ENCODE data around the gene DMGDH.

Gene DMGDH

GRCh38 chr5:79062436-79062835 is 7.0 kb downstream of the DMGDH start:
- DNase-seq: no peak

- no peak for DNase-seq
Measured at GRCh38 chr5:79059674-79060073, 9.8 kb downstream of the DMGDH start.

GRCh38 chr5:79056847-79057246 is 12.6 kb downstream of the DMGDH start:
- no peak for DNase-seq

DNA sequence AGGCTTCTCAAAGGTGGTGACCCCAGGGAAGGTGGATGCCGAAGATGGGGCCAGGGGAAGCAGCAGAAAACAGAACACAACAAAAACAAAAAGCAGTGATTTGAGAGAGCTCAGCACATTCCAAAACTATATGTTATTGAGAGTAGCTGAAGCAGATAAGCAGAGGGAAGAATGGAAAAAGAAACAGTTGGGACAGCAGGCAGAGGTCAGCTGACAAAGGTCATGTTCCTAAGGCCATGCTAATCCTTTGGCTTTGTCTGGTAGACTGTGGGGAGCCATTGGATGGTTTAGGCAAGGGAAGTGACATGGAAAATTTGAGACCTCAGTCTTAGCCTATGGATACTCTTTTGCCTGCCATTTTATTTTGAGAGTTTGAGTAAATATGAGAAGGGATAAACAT is 14.5 kb downstream of the DMGDH start:
- DNase-seq: no peak

DNA sequence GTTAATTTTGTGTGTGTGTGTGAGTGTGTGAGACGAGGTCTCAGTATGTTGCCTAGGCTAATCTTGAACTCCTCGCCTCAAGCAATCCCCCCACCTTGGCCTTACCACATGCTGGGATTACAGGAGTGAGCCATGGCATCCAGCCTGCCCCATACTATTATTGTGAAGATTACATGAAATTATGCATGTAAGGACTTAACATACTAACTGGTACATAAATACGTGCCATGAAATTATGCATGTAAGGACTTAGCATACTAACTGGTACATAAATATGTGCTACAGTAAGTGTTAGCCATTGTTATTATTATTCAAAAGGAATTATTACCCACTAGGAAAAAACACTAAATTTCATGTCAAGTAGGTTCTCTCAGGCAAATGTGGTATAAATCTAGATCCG is 16.2 kb downstream of the DMGDH start:
- no peak for DNase-seq

DNA sequence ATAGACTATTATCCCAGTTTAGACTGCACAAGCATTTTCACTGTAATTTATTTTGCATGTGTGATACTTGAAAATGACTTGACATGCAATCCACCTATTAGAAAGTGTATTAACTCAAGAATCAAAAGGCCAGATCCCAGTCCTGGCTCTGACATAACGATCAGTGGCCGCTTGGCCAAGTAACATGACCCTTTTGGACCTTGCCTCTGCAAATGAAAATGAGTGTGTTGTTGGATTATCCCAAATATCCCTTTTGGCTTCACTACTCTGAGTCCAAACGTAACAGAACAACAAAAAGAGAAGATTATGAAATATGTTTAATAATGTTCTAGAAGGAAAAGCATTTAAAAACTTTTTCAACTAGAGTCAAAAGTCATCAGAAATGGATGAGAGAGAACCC is 19.0 kb downstream of the DMGDH start:
- no peak for DNase-seq

DNA sequence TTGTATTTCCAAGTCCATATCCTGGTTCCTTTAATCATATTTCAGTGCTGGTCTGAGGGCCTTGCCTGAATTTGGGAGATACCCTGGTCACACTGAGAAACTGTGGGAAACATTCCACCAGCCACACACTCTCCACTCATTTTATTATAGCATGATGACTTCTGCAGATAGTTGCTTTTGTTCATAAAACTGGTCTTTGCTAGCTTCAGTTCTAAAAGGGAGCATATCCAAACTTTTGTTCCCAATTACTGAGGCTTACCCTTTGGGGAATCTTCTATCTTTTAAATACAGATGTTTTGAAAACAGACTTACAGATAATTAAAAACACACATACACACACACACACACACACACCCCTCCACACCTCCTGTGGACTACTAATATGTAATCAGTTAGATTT is 21.0 kb downstream of the DMGDH start:
- no peak for DNase-seq

- no peak for DNase-seq
Measured at GRCh38 chr5:79047199-79047598, 22.3 kb downstream of the DMGDH start.

GRCh38 chr5:79042188-79042587 is 27.3 kb downstream of the DMGDH start:
- no peak for DNase-seq

DNA sequence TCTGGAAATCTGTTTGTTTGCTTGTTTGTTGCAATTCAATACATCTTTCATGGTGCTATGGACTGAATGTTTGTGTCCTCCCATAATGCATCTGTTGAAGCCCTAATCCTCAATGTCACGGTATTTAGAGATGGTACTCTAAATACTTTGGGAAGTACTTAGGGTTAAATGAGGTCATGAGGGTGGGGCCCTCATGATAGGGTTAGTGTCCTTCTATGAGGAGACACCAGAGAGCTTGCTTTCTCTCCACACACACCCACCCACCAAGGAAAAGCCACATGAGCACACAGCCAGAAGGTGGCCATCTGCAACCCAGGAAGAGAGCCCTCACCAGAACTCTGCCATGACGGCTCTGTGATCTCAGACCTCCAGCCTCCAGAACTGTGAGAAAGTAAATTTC is 32.7 kb downstream of the DMGDH start:
- DNase-seq: no peak

- no peak for DNase-seq
Measured at GRCh38 chr5:79035237-79035636, 34.2 kb downstream of the DMGDH start.

DNA sequence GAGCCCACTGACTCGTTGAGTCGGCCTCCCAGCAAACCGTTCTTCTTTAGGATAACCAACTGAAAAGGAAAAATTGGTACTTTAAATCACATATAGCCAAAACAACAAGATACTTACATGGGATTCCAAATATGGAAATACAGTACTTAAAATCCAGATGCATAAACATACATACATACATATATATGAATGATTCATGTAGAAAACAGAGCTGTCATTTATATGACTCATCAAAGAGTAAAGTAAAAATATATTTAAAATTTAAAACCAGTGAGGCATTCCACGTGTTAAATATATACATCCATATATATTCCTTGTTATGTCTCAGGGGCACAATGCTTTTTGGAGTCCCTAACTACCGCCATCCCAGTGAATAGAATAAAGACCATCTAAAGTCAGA is 36.7 kb downstream of the DMGDH start:
- DNase-seq: peak; percentile 15

GRCh38 chr5:79032031-79032695 is 37.3 kb downstream of the DMGDH start:
- peak; percentile 19 for DNase-seq

GRCh38 chr5:79031485-79031867 is 38.0 kb downstream of the DMGDH start:
- DNase-seq: no peak

DNA sequence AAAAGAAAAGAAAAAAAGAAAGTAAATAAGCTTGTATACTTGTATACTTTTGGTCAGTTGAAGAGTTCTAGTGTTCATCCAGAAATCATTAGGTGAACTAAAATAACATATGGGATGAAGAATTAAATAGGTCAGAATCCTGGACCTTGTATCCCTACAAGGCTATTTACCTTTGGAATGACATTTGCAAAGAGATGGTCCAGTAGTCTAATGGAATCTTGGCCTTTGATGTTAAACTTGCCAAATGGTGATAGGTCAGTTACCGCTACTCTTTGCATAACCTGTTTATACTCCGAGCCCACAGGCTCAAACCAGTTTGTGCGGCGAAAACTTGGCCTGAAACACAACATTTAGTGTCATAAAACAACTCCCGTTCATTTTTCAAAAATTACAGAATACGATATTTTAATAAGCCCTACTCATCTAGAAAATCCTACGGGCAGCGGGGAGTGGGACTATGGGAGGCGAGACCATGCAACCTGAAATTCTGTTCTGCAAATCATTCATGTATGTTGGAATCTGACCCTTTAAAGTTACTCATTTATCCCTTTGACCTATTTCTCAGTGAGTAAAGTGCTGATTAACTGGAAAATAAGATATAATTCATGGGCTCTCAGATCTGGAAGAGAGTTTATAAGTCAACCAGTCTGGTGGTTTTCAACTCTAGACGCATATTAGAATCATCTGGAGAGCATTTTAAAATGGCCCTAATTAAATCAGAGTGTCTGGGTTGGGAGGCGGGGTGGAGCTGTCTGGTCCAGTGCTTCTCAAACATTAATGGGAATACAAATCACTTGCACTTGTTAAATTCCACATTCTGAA is 38.6 kb downstream of the DMGDH start:
- no peak for DNase-seq

DNA sequence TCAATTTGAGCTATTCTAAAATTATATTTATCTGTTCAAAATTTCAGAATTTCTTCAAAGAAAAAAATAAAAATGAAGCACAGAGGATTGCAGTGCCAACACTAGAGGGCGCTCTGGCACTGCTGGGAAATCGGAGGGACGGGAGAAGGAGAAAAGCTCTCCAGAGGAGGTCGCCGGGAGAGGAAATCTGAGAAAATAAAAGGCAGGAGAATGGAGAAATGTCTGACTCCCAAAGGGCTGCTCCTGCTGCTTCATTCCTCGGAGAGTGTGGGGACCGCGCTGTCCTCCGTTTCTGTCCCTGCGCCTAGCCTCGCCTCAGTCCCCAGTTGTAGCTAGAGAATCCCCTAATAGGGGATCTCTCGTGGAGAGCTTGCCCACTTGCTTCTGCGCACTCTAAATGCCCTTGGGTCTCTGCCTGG is 44.4 kb downstream of the DMGDH start:
- peak; percentile 66 for DNase-seq

DNA sequence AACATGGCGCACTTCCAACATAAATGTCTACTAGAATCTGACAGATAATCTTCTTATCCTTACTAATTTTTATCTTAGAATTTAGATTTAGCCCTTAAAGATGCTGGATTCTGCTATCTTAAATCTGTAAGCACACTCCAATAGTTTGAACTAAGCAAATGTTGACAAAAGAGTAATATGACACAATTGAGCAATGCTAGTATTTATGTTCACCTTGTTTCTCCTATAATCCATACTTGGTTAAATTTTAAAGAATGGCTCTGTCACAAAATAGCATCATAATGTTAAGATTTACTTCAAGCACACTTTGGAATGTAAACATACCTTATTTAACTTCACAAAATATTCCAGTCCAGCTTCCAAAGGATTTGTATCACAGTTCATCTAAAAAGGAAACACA is 45.5 kb downstream of the DMGDH start:
- DNase-seq: no peak

DNA sequence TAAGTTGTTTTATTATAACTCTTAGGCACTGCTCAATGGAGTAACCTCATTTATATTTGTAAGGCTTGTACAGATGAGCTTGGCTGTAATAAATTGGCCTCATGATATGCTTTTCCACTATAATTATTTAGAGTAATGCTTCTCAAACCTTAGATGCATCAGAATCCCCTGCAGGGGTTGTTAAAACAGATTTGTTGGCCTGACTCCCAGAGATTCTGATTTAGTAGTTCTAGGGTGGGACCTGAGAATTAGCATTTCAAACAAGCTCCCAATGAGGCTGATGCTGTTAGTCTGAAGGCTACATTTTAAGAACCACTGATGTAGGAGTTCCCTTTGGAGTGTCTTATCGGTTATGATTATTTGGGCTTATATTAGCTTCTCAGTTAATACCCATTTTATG is 46.1 kb downstream of the DMGDH start:
- peak; percentile 16 for DNase-seq

- DNase-seq: no peak
Measured at GRCh38 chr5:79022771-79023170, 46.7 kb downstream of the DMGDH start.

DNA sequence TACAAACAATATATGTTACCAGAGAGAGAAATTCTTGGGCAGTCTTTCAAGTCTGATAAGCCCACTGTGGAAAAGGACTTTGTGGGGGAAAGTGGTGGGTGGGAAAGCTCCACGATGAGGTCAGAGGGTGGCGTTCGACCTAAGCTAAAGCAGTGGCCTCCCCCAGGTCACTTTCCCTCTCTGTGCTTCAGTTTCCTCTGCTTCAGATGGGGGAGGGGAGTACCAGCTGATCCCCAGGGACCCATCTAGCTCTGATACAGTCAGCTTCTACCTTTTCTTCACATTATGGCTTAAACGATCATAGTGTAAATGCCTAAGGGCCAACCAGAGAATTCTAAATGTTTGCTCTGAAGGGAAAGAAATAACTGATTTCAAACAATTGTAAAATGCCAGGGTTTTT is 47.7 kb downstream of the DMGDH start:
- no peak for DNase-seq

GRCh38 chr5:79020861-79021561 is 48.5 kb downstream of the DMGDH start:
- DNase-seq: peak; percentile 89

DNA sequence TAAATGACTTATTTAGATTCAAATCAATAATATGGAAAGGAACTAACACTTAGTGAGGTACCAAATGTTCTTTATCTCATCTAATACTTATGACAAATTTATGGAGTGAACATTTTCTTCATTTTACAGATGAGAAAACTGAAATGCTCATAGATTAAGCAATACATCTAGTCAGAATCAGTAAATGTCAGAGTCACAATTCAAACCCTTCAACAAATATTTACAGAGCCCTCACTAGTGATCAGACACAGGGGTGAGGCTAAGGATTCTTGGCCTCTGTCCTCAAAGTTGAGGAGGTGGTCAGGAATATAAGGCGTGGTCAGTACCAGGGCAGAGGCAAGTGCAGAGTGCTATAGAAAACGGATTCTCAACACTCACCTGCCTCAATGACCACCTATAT is 54.8 kb downstream of the DMGDH start:
- DNase-seq: no peak

- DNase-seq: no peak
Measured at GRCh38 chr5:79011869-79012268, 57.6 kb downstream of the DMGDH start.
